ENCODE measurements around the gene DNPH1.

DNA sequence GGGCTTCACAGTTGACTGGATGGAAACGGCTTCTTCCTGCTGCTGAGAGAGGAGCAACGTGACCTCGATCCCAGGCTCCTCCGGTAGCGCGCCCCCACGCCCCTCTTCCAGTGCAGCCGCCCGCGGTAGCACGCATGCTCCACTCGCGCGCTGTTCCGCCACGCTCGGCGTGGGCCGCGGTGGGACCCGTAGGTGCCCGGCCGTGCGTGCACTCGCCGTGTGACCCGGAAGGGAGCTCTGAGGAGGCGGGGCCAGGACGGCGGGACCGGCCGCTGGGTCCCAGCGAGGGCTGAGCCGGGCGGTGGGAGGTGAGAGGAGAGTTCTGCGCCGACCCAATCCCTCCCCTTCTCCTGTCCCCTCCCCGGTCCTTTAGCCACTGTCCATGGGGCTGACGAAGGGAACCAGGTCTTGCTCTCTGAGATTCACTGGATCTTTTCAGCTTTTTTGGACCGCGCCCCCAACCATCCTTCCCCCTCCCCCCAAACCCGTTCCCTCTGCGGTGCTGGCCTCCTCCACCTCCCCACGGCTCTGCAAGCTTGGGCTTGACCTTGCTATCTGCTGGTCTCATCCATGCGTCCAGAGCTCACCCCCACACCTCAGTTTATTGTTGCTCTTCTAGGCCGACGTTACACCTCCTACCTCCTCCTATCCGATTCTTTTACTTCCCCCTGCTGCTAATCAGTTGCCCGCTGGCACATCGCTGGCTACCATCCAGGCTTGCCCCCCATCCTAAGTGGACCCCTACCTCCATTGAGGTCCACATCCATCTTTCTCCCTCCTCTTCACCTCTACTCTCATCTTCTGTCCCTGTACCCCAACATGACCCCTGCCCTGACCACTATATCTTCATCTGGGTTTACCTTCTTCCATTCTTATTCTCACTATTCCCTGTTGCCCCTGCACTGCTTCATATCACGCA is 47.1 kb downstream of the DNPH1 start, which contains the start of gene CUL9:
- TF ChIP-seq, protein P1, sequence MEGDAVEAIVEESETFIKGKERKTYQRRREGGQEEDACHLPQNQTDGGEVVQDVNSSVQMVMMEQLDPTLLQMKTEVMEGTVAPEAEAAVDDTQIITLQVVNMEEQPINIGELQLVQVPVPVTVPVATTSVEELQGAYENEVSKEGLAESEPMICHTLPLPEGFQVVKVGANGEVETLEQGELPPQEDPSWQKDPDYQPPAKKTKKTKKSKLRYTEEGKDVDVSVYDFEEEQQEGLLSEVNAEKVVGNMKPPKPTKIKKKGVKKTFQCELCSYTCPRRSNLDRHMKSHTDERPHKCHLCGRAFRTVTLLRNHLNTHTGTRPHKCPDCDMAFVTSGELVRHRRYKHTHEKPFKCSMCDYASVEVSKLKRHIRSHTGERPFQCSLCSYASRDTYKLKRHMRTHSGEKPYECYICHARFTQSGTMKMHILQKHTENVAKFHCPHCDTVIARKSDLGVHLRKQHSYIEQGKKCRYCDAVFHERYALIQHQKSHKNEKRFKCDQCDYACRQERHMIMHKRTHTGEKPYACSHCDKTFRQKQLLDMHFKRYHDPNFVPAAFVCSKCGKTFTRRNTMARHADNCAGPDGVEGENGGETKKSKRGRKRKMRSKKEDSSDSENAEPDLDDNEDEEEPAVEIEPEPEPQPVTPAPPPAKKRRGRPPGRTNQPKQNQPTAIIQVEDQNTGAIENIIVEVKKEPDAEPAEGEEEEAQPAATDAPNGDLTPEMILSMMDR (conservative IDR thresholded peaks at IDR 0.05; ENCODE audit: low read depth in 2 of 2) = no peak
- peak; percentile 90; the same call in 1 of the 2 replicates for TF ChIP-seq POLR2AphosphoS5 (IDR thresholded peaks at IDR 0.05; ENCODE audit: low read depth)
- TF ChIP-seq JUNB (IDR thresholded peaks at IDR 0.05; ENCODE audit: unreplicated experiment) = no peak
- peak; percentile 19; the same call in 1 of the 2 replicates for TF ChIP-seq CREB1 (CRISPR knock-in tag; IDR thresholded peaks at IDR 0.05; ENCODE audit: low read depth)
- TF ChIP-seq EZH2phosphoT487 (IDR thresholded peaks at IDR 0.05; ENCODE audit: unreplicated experiment) = no peak
- no peak for TF ChIP-seq EZH2 (IDR thresholded peaks at IDR 0.05; ENCODE audit: low read depth, unreplicated experiment)
- TF ChIP-seq, protein P2, sequence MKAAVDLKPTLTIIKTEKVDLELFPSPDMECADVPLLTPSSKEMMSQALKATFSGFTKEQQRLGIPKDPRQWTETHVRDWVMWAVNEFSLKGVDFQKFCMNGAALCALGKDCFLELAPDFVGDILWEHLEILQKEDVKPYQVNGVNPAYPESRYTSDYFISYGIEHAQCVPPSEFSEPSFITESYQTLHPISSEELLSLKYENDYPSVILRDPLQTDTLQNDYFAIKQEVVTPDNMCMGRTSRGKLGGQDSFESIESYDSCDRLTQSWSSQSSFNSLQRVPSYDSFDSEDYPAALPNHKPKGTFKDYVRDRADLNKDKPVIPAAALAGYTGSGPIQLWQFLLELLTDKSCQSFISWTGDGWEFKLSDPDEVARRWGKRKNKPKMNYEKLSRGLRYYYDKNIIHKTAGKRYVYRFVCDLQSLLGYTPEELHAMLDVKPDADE (IDR thresholded peaks at IDR 0.05) = peak; percentile 54; the same call in 1 of the 2 replicates
- TF ChIP-seq, protein P3, sequence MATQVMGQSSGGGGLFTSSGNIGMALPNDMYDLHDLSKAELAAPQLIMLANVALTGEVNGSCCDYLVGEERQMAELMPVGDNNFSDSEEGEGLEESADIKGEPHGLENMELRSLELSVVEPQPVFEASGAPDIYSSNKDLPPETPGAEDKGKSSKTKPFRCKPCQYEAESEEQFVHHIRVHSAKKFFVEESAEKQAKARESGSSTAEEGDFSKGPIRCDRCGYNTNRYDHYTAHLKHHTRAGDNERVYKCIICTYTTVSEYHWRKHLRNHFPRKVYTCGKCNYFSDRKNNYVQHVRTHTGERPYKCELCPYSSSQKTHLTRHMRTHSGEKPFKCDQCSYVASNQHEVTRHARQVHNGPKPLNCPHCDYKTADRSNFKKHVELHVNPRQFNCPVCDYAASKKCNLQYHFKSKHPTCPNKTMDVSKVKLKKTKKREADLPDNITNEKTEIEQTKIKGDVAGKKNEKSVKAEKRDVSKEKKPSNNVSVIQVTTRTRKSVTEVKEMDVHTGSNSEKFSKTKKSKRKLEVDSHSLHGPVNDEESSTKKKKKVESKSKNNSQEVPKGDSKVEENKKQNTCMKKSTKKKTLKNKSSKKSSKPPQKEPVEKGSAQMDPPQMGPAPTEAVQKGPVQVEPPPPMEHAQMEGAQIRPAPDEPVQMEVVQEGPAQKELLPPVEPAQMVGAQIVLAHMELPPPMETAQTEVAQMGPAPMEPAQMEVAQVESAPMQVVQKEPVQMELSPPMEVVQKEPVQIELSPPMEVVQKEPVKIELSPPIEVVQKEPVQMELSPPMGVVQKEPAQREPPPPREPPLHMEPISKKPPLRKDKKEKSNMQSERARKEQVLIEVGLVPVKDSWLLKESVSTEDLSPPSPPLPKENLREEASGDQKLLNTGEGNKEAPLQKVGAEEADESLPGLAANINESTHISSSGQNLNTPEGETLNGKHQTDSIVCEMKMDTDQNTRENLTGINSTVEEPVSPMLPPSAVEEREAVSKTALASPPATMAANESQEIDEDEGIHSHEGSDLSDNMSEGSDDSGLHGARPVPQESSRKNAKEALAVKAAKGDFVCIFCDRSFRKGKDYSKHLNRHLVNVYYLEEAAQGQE (IDR thresholded peaks at IDR 0.05; ENCODE audit: unreplicated experiment) = no peak
- no peak for TF ChIP-seq ZNF114 (CRISPR knock-in tag; IDR thresholded peaks at IDR 0.05)
- no peak for TF ChIP-seq NANOG (IDR thresholded peaks at IDR 0.05; ENCODE audit: borderline replicate concordance)
- no peak for TF ChIP-seq STAT1 (IDR thresholded peaks at IDR 0.05; ENCODE audit: unreplicated experiment)
